BE2C (cell line): ENCODE data around the gene WSB1.

Source experiments
- DNase-seq: peaks from one replicate; pipeline ENCODE4 v3.0.0-alpha.2; 2020
- H3K27me3 ChIP-seq: fragments of 250-450 bp; sonication (Bioruptor Pico); 2 replicates; pipeline ENCODE4 v1.5.1; 2020; ENCODE audit warnings: mild to moderate bottlenecking
- H3K36me3 ChIP-seq: fragments of 250-450 bp; sonication (Bioruptor Pico); 2 replicates; pipeline ENCODE4 v1.5.1; 2020; ENCODE audit warnings: mild to moderate bottlenecking
- H3K4me1 ChIP-seq: fragments of 250-450 bp; sonication (Bioruptor Pico); 2 replicates; pipeline ENCODE4 v1.5.1; 2020
- H3K4me3 ChIP-seq: 2 replicates; pipeline ENCODE4 v1.5.1; 2011; ENCODE audit warnings: low read depth, low read length
- H3K9me3 ChIP-seq: fragments of 250-450 bp; sonication (Bioruptor Pico); 2 replicates; pipeline ENCODE4 v1.5.1; 2020
- CTCF ChIP-seq: IDR thresholded peaks from 2 replicates; pipeline ENCODE4 v1.5.1; 2012; ENCODE audit warnings: mild to moderate bottlenecking, low read depth, low read length

The WSB1 gene

GRCh38 chr17:27343294-27343693, 49.4 kb downstream of the WSB1 start:
- Histone ChIP-seq H3K27me3 (no peaks in the 10 kb centered on the region), H3K9me3 (no peaks in the 10 kb centered on the region), H3K4me3 (no peak overlapping the region), H3K4me1 (no peaks in the 10 kb centered on the region), H3K36me3 (no peaks in the 10 kb centered on the region)
- TF ChIP-seq CTCF: no peak
- no peak for DNase-seq

GRCh38 chr17:27343977-27344607, 50.2 kb downstream of the WSB1 start:
- no peaks in the 10 kb centered on the region for H3K9me3 ChIP-seq
- H3K4me3 ChIP-seq: no peak overlapping the region
- no peaks in the 10 kb centered on the region for H3K27me3 ChIP-seq
- no peak for TF ChIP-seq CTCF
- H3K36me3 ChIP-seq: no peaks in the 10 kb centered on the region
- no peak for DNase-seq
- no peaks in the 10 kb centered on the region for H3K4me1 ChIP-seq

- no peak overlapping the region for H3K4me3 ChIP-seq
- no peak for TF ChIP-seq CTCF
- no peak for DNase-seq
- H3K4me1 ChIP-seq: no peaks in the 10 kb centered on the region
- no peaks in the 10 kb centered on the region for H3K36me3 ChIP-seq
- H3K27me3 ChIP-seq: no peaks in the 10 kb centered on the region
- no peaks in the 10 kb centered on the region for H3K9me3 ChIP-seq
These were observed 51.4 kb downstream of the WSB1 start for GRCh38 chr17:27345141-27345904.

GRCh38 chr17:27346228-27346899, 52.5 kb downstream of the WSB1 start:
- Histone ChIP-seq H3K9me3 (no peaks in the 10 kb centered on the region), H3K27me3 (no peaks in the 10 kb centered on the region), H3K36me3 (no peaks in the 10 kb centered on the region), H3K4me1 (no peaks in the 10 kb centered on the region), H3K4me3 (no peak overlapping the region)
- DNase-seq: no peak
- TF ChIP-seq CTCF: no peak

DNA sequence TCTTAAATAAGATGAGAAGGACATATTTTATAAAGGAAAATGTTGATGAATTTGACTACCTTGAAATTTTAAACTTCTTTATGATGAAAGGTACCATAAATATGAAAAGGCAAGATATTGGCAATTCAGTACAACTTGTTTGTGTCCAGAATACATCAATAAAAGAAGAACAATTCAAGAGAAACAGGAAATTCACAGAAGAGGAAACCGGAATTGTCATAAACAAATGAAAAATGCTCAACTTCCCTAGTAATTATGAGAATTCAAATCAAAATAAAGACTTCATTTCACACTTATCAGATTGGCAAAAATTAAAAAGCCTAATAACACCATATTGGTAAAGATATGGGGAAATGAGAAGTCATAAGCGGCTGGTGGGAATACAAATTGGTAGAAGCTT, 54.3 kb downstream of the WSB1 start:
- Histone ChIP-seq H3K27me3 (no peaks in the 10 kb centered on the region), H3K36me3 (no peaks in the 10 kb centered on the region), H3K4me1 (no peaks in the 10 kb centered on the region), H3K4me3 (no peak overlapping the region), H3K9me3 (no peaks in the 10 kb centered on the region)
- no peak for TF ChIP-seq CTCF
- no peak for DNase-seq

- Histone ChIP-seq H3K27me3 (no peaks in the 10 kb centered on the region), H3K9me3 (no peaks in the 10 kb centered on the region), H3K36me3 (no peaks in the 10 kb centered on the region), H3K4me3 (no peak overlapping the region), H3K4me1 (no peaks in the 10 kb centered on the region)
- TF ChIP-seq CTCF: no peak
- DNase-seq: no peak
These were observed 55.7 kb downstream of the WSB1 start for GRCh38 chr17:27349540-27350021.
